CD4-positive, alpha-beta T cell treated with Interleukin-1 beta for 1 hour (primary cell): ENCODE results near the gene PMF1.

ENCODE experiments used
- DNase-seq, 2 donors: peaks; one replicate each; pipeline ENCODE4 v3.0.0-alpha.2; 2020 to 2022

PMF1 gene

DNA sequence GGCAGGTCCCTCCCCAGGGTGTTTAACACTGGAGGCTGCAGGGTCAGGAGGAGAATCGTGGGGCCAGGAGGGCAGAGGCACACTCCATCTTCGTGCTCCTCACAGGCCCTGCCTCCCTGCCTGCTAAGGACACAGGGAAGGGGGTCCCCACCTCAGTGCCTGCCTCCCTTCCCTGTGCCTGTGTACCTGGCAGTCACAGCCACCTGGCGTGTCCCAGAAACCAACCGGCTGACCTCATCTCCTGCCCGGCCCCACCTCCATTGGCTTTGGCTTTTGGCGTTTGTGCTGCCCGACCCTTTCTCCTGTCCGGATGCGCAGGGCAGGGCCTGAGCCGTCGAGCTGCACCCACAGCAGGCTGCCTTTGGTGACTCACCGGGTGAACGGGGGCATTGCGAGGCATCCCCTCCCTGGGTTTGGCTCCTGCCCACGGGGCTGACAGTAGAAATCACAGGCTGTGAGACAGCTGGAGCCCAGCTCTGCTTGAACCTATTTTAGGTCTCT, 28.6 kb downstream of the PMF1 start:
- DNase-seq = no peak

DNA sequence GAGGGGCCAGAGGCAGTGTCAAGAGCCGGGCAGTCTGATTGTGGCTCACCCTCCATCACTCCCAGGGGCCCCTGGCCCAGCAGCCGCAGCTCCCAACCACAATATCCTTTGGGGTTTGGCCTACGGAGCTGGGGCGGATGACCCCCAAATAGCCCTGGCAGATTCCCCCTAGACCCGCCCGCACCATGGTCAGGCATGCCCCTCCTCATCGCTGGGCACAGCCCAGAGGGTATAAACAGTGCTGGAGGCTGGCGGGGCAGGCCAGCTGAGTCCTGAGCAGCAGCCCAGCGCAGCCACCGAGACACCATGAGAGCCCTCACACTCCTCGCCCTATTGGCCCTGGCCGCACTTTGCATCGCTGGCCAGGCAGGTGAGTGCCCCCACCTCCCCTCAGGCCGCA, 29.1 kb downstream of the PMF1 start, which contains the start of gene BGLAP:
TSS of gene BGLAP (plus strand) at position 259 of the 400 bp plus-strand sequence. CDS start at position 307, 48 bp downstream.
- no peak for DNase-seq

DNA sequence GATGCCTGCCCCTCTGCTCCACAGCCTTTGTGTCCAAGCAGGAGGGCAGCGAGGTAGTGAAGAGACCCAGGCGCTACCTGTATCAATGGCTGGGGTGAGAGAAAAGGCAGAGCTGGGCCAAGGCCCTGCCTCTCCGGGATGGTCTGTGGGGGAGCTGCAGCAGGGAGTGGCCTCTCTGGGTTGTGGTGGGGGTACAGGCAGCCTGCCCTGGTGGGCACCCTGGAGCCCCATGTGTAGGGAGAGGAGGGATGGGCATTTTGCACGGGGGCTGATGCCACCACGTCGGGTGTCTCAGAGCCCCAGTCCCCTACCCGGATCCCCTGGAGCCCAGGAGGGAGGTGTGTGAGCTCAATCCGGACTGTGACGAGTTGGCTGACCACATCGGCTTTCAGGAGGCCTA, 29.9 kb downstream of the PMF1 start:
- DNase-seq = no peak

DNA sequence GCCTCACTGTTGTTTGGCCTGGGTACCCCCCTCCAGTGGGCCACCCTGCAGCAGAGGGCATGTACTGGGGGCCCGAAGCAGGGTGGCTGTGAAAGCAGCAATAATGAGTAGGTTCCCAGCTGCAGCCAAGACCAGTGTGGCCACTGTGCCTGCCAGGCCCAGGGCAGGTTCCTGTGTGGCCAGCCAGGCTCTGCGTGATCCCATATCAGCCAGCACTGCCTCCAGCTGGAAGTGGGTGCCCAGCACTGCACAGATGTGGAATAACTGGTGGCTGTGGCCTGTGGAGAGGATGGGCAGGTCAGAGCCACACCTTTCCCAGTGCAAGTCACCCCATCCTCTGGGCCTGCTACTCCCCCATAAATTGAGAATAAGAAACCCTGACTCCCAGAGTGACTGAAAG, 31.3 kb downstream of the PMF1 start:
- DNase-seq = no peak

DNA sequence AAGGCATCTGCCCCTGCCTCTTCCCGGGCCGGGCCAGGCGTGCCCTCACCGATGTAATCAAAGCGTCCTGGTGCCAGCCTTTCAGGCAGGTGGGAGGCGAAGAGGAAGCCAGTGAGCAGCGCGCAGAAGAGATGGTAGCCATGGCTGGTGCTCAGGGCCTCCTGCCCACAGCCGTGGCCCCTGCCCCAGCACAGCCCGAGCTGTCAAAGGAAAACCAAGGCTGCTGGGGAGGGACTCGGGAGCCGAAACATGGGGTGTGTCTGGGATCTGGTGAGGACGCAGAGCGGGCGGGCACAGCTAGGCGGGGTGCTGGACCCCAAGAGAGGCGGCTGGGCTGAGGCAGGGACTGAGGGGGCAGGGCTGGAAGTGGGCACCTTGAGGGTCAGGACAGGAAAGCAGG, 31.9 kb downstream of the PMF1 start:
- DNase-seq = no peak

DNA sequence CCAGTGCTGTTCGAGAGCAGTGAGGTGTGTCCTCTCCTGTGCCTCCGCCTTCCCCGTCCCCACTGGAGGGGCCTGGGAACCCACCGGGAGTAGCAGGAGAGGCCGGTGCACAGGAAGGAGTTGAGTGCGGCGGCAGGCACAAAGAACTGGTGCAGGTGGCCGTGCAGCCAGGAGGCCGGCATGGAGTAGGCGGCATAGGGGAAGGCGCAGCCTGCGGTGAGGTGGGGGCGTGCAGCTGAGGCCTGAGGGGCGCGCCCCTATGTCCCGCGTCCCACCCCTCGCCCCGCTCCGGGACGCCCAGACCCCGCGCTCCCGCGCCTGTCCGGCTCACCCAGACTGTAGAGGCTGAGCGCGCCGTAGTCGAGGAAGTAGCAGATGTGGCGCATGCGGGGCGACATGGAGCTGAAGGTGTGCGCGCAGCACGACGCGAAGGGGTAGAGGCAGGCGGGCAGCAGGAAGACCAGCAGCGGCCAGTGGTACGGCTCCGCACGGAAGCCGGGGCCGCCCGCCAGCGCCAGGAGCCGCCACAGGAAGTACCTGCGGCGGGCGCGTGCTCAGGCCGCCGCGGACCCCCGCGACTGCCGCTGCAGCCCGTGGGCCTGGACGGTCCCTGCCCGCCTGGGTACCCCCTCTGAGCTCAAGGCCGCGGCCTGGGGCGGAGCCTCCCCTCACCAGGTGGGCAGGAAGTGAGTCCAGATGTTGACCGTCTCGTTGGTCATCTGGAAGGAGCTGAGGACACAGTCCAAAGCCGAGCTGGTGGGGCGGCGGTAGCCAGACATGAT, 32.8 kb downstream of the PMF1 start:
- peak; percentile 25 to 27 for DNase-seq

DNA sequence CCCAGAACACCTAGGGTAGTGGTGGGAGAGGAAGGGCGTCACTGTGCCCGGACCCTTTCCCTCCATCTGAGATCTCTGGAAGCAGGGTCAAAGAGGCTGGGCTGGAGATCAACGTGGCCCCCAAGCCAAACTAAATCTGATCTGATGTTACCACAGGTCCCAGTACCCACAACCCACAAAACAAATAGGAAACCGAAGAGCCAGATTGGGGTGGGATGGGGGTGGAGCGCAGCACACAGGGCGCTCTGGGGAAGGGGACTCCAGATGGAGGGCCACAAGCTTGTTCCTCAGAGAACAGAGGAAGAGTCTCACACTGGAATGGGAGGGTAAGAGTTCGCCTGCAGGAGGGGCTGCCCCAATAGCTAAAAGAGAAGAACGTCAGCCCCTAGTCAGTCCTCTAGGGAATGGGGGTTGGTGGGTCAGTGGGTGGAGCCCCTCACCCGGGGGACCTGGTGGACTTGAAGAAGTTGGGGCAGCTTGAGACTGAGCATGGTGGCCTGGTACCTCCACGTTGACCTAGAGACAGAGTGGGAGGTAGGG, 33.5 kb downstream of the PMF1 start:
- DNase-seq = no peak

DNA sequence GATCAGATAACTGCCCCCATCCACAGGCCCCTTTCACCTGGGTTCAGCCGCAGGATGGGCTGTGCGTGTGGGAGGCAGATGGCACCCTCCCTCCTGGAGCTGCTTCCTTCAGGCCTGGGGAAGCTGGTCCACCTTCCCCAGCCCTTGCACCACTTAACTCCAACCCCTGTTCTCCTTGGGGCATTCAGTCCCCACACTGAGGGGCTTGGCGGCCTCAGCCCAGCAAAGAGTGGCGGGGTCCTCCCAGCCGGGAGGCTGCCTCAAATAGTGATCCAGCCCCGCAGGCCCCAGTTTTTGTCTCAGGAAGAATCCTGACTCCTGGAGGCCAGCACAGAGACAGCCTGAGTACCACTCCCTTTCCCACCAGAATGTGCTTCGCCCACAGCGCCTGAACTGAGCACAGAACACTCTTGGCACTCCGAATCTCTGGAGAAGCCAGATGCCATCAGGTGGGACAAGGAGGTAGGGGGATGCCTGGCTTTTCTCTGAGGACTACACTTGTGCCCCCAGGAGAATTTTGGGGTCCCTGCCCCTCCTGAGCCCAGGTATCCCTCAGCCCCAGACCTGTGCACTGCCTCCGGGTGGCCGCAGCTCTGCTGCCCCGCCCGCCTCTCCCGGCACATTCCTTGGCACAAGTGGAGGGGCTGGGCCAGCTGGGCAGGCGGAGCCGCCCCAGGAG, 34.1 kb downstream of the PMF1 start:
- no peak for DNase-seq

DNA sequence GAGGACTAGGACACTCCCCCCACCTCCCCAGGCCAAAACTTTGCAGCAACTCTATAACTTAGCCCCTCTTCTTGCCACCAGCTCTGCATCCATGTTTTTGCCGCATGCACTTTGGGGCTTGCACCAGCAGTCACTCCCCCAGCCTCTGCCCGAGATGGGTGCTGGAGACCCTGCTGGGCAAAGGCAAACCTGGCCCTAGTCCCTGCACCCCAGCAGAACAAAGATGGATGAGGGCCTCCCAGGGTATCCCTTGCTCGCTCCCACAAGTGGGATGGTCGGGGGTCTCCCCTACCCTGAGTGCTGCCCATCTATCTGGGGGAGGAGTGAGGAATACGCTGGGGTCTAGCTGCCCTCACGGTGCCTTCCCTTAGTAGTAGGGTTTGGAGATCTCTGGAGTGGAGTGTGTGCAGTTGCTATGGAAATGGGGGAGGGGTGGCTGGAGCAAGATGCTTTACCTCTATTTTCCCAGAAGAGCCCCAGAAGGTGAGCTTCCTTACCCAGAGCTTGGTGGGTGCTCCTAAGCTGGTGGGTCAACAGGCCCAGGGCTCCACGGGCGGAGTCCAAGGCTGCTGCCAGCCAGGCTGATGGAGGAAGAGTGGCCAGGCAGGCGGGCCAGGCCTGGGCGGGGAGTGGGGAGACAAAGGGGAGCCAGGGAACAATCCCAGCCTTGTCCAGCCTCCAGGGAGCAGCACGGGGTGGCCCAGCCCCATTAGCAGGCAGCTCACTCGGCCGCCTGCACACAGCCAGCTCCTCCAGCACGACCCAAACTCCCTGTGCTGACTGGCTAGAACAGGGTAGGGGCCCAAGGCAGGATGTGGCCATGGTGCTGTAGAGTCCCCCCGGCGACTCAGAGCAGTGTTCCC, 34.9 kb downstream of the PMF1 start, which contains the start of gene PAQR6:
TSS of gene PAQR6 (minus strand) at position 597 of the 863 bp plus-strand sequence. CDS start 1,325 bp downstream, outside the sequence.
- DNase-seq = no peak

DNA sequence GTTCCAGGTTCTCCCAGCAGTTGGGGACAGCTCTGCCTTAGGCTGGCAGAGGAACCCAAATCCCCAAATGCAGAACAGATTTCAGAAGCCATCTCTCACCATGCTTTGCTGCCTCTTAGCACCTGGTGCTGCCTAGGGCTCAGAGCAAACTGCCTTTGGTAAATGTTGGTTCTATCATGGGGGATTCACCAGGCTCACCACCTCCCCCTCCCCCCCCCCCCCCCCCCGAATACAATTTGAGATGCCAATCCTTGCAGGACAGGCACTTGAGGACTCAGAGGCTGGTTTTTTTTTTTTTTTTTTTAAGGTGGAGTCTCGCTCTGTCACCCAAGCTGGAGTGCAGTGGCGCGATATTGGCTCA, 35.5 kb downstream of the PMF1 start:
- no peak for DNase-seq

DNA sequence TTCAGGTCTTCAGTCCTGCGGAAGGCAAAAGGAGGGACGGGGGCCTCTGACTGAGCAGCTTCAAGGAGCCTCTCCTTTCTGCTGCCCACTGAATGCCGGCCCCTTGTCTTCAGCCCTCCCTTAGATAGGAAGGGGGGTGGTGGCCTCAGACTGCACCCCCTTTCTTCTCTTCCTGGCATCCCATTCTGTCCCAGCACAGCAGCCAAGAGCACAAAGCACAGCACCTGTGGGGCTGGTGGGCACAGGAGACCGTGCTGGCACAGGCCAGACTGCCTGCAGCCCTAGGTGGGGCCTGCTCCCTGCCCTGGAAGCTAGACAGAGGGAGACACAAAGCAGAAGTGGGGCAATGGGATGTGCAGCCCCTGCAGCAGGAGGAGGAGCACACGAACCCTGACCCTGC, 36.8 kb downstream of the PMF1 start:
- no peak for DNase-seq

DNA sequence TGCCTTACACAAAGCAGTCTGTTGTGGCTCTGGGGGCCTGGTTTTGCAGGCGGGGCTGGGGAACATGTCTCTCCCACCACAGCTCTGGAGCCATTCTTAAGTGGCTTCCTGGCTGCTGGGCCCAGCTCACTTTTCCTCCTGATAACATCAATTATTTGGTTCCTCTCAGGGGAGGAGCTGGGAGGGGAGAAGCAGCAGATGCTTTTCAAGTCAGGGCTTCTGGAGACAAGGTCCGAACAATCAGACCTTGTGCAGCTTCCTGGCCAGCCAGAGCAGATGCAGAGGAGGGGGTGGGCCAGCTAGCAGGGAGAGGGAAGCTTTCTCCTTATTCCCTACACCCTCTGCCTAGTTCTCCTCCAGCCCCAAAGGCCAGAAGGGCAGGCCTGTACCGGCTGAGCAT, 38.7 kb downstream of the PMF1 start:
- no peak for DNase-seq

DNA sequence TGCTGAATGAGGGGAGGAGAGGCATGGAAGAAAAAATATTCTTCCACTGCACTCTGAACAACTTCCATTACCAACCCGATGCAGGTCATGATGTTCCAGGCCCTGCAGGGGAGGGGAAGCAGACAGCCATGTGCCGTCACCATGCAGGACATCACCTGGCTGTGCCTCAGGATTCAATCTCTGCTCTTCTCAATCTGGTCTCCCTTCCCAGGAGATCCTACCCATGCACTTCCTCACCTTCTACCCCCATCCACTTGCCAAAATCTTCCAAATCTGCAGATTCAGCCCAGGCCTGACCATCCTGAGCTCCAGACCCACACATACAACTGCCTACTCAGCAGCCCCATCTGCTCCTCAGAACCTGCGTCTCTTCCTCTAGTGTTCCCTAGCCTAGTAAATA, 40.8 kb downstream of the PMF1 start:
- DNase-seq = no peak

DNA sequence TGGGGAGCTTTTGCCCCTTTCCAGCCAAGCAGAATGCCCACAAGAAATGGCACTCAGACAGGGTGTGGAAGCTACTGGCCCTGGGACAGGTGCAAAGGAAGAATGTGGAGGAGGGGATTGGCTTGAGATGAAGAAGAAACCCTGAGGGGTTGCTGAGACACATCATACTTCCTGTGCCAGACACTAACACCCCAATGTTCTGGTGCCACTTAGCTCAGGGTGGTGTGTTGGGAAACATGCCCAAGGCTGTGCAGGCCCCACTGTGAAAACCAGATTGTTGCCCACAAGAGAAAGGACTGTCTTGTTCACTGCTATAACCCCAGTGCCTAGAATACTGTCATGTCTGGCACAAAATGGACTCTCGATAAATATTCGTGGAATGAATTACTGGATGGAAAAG, 44.9 kb downstream of the PMF1 start:
- no peak for DNase-seq

DNA sequence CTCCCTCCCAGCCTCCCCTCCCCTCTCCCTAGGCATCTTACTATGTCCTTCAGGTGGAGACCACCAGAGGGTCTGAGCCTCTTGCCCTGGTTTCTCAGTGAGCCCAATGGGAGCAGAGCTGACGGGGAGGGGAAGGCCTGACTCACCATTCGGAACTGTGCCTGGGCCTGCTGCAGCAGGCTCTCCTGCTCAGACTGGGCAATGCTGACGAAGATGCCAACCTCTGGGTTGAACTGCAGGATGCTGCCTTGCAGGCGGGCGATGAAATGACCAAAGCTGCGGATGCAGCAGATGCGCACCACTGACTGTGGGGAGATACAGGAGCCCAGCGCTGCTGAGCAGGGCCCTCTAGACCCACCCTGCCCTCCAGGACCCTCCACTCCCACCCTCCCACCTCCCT, 46.1 kb downstream of the PMF1 start:
- no peak for DNase-seq

DNA sequence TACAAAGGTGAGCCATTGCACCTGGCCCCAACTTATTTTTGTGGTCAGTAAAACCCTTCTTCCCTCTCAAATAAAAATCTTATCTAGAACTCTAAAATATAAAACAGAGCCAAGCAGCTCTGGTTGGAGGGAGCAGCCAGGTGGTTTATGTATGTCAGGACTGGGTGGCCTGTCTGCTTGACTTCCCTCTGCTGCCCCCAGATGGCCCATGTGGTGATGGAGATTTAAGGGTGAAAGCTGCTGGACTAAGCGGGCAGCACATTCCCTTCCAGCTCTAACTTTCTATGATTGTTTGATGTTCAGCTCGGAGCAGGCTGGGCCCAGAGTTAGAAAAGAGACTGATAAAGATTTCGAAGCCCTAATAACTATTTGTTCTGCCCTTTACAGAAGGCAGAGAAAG, 47.0 kb downstream of the PMF1 start:
- no peak for DNase-seq

DNA sequence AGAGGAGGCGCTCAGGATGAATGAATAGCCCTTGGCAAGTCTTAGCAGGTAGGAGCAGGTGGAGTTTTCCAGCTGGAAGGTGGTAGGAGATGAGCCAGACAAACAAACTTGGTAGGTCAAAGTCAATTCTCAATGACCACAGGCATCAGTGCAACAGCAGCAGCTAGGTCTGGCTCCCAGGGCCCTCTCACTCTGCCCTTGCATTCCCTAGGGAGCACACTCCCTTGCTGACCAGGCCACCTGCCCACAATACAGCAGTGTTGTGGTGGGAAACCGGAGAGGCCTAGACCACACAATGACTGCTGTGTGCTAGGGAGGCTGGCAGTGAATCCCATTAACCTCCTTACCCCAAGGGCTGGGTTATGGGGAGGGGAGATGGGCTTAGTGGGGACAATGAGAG, 48.1 kb downstream of the PMF1 start:
- DNase-seq = no peak

DNA sequence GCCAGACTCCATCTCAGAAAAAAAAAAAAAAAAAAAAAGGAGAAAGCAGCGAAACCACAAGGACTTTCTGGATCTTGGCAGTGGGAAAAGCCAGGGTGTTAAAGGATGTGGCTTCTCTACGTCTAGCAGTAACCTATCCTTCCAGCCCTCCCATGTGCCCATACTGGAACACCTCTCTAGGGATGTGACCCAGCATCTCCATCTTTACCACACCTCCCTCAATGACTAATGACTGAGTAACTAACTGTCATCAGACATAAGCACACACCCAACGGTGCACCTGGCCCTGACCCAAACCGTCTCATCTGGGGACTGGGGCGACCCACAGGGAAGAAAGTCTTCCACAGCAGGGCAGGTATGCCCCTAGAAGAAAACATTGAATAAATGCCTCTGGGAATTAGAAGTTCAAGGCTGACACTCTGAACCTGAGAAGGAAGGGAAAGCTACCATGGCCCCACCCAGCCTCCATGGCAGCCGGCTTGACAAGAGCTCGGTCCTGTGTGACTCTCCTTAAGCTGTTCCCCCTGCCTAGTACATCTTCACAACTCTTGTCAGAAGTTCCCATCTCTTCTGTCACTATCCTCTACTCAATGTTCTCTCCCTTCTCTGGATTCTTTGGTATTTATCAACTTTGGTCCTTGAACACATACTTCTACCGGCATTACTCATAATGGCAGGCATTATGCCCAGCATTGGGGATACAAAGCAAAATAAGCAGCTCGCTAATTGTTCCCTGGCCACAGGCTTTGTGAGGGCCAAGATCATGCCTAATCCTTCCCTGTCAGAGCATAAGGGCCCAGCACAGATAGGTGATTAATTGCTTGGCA, 49.9 kb downstream of the PMF1 start:
- no peak for DNase-seq

DNA sequence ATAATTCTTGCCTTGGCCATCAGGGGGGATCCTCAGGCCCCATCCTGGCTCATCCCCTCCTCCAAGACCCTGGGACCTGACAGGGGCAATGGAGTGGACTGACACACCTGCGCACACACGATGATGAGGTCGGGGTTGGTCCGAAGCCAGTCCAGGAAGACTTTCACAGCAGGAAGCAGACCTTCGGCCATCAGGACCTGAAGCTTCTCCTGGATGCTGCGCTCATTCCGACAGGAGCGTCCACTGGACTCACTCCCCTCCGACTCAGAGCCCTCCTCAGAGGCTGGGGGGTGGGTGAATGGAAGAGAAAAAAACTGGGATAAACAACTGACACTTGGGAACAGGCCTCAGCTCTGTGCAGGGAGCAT, 50.5 kb downstream of the PMF1 start:
- DNase-seq = no peak

DNA sequence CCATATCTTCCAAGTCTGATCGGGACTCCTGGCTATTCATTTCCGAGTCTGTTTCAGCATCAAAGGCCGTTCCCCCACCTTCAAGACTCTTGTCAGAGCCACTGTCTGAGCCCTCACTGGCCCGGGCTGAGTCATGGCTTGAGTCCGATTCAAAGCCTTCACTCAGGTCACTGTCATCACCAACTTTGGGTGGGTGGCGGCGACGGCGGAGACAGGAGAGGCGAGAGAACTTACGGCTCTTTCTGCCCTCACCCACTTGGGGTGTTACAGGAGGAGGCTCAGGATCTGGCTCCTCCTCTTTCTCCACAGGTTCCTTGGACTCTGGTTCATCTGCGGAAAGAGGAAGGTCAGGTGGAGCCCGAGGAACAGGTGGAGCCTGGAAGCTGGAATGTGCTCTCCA, 53.2 kb downstream of the PMF1 start:
- no peak for DNase-seq

DNA sequence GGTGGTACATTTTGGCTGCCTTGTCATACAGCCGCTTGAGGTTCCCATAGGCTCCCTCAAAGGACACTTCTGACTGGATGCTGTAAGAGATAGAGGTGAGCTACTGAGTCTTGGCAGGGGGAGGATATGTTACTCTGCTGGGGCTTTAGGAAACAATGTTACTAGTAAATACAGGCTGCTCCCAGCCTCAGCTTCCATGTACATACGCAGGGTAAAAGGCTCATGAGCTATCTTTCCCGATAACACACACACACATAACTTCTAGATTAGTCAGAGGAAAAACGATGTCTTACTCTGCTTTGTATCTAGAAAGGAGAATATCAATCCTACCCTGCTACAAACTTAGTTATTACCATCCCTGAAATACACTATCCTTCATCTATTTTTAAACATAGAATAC, 55.5 kb downstream of the PMF1 start:
- DNase-seq = no peak

DNA sequence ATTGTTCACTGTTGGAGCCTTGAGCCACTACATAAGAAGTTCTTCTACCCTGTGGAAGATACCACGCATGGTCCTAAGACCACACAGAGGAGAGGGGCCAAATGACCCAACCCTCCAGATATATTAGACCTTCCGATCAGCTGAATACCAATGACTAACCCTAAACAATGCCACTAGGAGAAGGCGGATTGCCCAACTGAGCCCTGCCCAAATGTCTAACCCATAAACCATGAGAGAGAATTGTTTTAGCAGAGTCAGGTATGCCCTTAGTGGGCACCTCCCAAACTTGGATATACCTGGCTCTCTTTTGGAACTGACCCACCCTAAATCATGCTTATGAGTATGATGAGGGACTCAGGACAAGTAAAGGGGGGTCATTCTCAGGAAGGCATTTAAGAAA, 57.5 kb downstream of the PMF1 start:
- no peak for DNase-seq
